ENCODE measurements around the gene CDK10.

The CDK10 gene

DNA sequence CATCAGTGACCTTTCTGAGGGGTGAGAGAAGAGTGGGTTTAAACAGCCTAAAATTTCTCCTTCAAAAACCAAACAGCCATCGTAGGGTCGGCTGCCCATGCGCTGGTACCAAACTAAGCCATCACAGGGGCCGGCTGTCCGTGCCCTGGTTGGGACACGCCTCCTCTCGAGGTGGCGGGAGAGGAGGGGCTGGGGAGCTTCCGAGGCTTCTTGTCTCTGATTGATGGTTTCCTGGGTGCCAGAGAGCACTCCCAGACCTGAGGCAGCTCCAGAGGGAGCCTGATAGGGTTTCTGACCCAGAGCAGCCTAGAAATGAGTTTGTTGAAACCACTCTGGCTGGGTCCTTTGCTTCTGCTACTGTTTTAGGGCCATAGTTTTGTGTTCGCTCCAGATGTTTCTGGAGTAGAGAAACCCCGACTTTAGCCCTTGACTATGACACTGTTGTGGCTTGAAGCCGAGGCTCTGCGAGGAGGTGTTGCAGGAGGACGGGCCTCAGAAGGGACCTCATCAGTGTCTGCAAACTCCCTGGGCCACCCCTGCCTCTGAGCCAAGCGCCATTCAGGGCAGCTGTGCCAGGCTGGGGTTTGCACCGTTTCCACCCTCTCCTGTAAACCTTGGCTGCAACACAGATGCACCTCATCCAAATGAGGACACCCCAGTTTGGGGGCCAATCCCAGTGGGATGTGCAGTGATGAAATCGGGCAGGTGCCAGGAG is 41.1 kb downstream of the CDK10 start:
- FAIRE-seq (no peak), DNase-seq (ENCODE audit: insufficient read length, low spot score) (no peak)
- TF ChIP-seq, protein P1, sequence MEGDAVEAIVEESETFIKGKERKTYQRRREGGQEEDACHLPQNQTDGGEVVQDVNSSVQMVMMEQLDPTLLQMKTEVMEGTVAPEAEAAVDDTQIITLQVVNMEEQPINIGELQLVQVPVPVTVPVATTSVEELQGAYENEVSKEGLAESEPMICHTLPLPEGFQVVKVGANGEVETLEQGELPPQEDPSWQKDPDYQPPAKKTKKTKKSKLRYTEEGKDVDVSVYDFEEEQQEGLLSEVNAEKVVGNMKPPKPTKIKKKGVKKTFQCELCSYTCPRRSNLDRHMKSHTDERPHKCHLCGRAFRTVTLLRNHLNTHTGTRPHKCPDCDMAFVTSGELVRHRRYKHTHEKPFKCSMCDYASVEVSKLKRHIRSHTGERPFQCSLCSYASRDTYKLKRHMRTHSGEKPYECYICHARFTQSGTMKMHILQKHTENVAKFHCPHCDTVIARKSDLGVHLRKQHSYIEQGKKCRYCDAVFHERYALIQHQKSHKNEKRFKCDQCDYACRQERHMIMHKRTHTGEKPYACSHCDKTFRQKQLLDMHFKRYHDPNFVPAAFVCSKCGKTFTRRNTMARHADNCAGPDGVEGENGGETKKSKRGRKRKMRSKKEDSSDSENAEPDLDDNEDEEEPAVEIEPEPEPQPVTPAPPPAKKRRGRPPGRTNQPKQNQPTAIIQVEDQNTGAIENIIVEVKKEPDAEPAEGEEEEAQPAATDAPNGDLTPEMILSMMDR (IDR thresholded peaks at IDR 0.05; ENCODE audit: insufficient read depth, missing control alignments), result no peak

DNA sequence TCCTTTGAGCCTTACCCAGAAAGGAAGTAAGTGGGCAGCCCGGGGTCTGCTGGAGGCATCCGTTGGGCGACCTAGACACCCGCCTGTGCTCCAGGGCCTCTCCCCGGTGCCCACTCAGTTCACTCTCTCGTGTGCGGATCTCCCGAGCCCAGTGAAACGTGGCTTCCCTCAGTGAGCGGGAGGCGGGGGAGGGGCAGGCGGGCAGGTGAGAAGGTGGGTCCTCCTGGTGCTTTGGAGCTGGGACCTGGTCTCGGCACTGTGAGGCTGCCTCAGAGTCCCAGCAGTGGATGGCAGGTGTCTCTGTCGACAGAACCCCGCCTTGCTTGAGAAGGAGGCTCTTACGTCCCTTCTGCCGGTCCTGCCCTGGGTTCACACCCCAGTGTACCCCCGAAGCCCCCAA is 42.8 kb downstream of the CDK10 start:
- no peak for DNase-seq (ENCODE audit: insufficient read length, low spot score)
- TF ChIP-seq, protein P1 (IDR thresholded peaks at IDR 0.05; ENCODE audit: insufficient read depth, missing control alignments), result no peak
- FAIRE-seq, result no peak

DNA sequence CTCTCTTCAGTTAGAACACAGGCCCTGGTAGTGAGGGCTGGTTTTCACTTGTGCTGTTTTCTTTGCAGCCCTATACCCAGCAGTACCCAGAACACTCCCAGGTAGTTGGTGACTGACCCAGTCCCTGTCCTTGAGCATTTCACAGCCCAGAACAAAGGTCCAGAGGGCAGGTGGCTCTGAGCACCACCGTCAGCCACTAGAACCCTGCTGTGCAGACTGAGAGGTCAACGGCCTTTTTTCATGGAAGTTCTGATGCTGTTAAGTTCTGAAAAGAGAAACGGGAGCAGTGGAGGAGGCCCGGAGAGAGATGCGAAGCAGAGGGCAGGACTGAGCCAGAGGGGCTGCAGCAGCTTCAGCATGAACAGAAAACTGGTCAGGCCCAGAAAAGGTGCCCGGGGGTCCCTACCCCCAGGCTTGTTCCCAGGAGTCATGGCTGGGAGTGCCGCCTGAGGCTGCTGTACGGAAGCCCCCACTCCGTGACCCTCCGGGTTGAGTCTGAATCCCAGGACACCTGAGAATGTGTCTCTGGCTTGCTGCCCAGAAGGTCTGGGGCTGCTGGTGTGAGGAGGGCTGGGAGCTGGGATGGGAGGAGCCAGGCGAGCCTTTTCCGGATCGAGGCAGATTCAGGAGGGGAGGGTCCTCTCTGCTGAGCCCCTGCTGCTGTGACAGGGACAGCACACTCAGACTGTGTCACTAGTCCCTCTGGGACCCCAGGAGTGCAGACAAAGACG is 43.5 kb downstream of the CDK10 start:
- DNase-seq (ENCODE audit: insufficient read length, low spot score) (no peak), FAIRE-seq (no peak)
- TF ChIP-seq, protein P1 (IDR thresholded peaks at IDR 0.05; ENCODE audit: insufficient read depth, missing control alignments), result no peak

DNA sequence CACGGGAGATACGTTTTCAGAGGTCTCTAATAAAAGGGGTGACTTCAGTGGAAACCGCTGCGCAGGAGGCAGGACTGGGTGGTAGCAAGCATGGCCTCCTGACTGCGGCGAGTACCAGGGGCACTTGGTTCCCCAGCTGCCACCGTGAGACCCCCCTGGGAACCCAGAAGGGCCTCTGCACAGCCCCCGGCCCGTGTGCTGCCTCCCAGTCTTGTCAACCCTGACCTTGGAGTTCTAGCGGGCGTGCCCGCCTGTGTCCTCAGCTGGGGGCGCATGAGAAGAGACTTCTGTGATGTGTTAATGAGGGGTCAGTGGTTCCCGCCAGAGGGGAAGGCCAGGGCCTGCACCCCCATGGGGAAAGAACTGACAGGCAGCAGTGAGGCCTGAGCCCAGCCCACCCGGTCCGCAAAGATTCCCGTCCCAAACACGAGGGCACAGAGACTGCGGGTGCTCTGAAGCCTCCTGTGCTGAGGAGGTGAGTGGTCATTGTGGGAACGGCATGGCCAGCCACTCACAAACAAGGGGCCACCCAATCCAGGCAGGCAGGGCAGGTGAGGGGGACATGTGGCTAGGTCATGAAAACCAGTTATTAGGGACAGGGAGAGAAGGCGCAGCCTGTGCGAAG is 44.2 kb downstream of the CDK10 start:
- DNase-seq (ENCODE audit: insufficient read length, low spot score), result no peak
- TF ChIP-seq, protein P1 (IDR thresholded peaks at IDR 0.05; ENCODE audit: insufficient read depth, missing control alignments), result no peak
- FAIRE-seq, result no peak

DNA sequence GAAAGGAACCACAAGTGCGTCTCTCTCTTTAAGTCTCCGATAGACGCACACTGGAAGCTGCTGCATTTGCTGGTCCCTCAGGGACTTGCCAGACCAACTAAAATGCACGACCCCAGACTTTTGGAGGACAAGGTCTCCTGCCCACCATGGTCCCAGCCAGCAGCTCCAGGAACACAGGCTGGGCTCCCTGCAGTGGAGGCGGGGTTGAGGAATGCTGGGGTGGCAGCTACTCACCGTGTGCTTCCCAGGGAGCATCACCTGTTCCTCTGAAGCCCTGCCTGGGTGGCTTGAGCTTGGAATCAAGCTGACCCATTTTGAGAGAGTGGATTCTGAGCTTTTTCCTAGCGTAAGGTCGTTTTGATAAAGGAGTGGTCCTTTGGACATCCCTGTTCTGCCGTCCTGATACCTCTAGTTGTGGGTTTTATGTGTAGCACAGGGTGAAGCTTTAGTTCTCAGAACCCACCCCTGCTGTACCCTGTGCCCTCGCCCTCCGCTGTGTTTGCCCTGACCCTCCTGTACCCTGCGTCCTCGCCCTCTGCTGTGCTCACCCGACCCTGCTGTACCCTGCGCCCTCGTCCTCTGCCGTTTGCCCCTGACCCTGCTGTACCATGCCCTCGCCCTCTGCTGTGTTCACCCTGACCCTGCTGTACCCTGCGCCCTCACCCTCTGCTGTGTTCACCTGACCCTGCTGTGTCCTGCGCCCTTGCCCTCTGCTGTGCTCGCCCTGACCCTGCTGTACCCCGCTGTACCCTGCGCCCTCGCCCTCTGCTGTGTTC is 45.8 kb downstream of the CDK10 start:
- FAIRE-seq (no peak), DNase-seq (ENCODE audit: insufficient read length, low spot score) (no peak)
- TF ChIP-seq, protein P1 (IDR thresholded peaks at IDR 0.05; ENCODE audit: insufficient read depth, missing control alignments), result no peak

DNA sequence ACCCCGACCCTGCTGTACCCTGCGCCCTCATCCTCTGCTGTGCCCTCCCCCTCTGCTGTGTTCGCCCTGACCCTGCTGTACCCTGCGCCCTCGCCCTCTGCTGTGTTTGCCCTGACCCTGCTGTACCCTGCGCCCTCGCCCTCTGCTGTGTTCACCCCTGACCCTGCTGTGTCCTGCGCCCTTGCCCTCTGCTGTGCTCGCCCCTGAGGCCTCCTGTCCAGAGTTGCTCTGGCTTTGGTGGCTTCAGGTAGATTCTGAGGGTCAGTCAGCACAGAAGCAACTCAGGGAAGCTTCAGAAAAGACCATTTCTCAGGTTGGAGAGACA is 46.4 kb downstream of the CDK10 start:
- TF ChIP-seq, protein P1 (IDR thresholded peaks at IDR 0.05; ENCODE audit: insufficient read depth, missing control alignments), result no peak
- no peak for FAIRE-seq

More for the DNA sequence above, 46.4 kb downstream of the CDK10 start:
- DNase-seq (ENCODE audit: insufficient read length, low spot score), result no peak

Measured in D721Med (cell line).